Erythroblast (primary cell): Measurements from ENCODE around the gene RILPL1.

Experiments used
- GATA1 ChIP-seq: IDR thresholded peaks from 2 replicates; pipeline ENCODE4 v1.6.1; 2011; ENCODE audit warnings: low read depth, mild to moderate bottlenecking, control low read depth, low read length, moderate library complexity
- POLR2A ChIP-seq: IDR thresholded peaks from 2 replicates; pipeline ENCODE4 v1.6.1; 2011; ENCODE audit warnings: mild to moderate bottlenecking, low read length

GRCh38 chr12:123506059-123506842 lies 27.3 kb downstream of the RILPL1 start:
- TF ChIP-seq POLR2A (no peak), GATA1 (no peak)
